Tibial artery (tissue), 4 donors: ENCODE results near the gene TMEM120B.

Experiments
- DNase-seq, 2 donors: peaks; one replicate each; pipeline ENCODE4 v3.0.0-alpha.2; 2019
- H3K27ac ChIP-seq, 2 donors: fragments of 200-600 bp; sonication (generic) in 1 of 2; 1 replicate in 1 of 2; 2 replicates in 1 of 2; pipeline ENCODE4 v1.5.1; 2018 to 2019; ENCODE audit warnings: mild to moderate bottlenecking in 1 of 2
- H3K27me3 ChIP-seq, 2 donors: fragments of 200-600 bp; sonication (generic) in 1 of 2; one replicate each; pipeline versions ENCODE4 v1.5.1 to v1.6.0; 2016 to 2019
- H3K36me3 ChIP-seq, 3 donors: fragments of 200-600 bp; sonication (generic) in 2 of 3; one replicate each; pipeline ENCODE4 v1.5.1; 2016 to 2019; ENCODE audit warnings: mild to moderate bottlenecking in 2 of 3
- H3K4me1 ChIP-seq, 4 donors: fragments of 200-600 bp; sonication (generic) in 2 of 4; 1 replicate in 3 of 4; 2 replicates in 1 of 4; pipeline ENCODE4 v1.5.1; 2016 to 2019
- H3K4me3 ChIP-seq, 2 donors: fragments of 200-600 bp; sonication (generic) in 1 of 2; 1 replicate in 1 of 2; 2 replicates in 1 of 2; pipeline ENCODE4 v1.5.1; 2018 to 2019; ENCODE audit warnings: mild to moderate bottlenecking in 2 of 2
- H3K9me3 ChIP-seq, 3 donors: fragments of 200-600 bp; sonication (generic) in 1 of 3; one replicate each; pipeline ENCODE4 v1.5.1; 2016 to 2019
- intact Hi-C: fragments of 100-400 bp; cut with DNase I; formaldehyde crosslinking; loops from one replicate; pipeline ENCODE4 v1.15.0; 2023; ENCODE audit warnings: low total_unique reads
- TF ChIP-seq, protein P1 (sequence below), 2 experiments: fragments of 200-600 bp in 1 of 2; fragments of 450-650 bp in 1 of 2; IDR thresholded peaks; one replicate each; pipeline ENCODE4 v1.5.1; 2017 to 2019; ENCODE audit warnings: antibody characterized with exemption in 2 of 2, mild to moderate bottlenecking in 1 of 2, moderate library complexity in 1 of 2

The TMEM120B gene

DNA sequence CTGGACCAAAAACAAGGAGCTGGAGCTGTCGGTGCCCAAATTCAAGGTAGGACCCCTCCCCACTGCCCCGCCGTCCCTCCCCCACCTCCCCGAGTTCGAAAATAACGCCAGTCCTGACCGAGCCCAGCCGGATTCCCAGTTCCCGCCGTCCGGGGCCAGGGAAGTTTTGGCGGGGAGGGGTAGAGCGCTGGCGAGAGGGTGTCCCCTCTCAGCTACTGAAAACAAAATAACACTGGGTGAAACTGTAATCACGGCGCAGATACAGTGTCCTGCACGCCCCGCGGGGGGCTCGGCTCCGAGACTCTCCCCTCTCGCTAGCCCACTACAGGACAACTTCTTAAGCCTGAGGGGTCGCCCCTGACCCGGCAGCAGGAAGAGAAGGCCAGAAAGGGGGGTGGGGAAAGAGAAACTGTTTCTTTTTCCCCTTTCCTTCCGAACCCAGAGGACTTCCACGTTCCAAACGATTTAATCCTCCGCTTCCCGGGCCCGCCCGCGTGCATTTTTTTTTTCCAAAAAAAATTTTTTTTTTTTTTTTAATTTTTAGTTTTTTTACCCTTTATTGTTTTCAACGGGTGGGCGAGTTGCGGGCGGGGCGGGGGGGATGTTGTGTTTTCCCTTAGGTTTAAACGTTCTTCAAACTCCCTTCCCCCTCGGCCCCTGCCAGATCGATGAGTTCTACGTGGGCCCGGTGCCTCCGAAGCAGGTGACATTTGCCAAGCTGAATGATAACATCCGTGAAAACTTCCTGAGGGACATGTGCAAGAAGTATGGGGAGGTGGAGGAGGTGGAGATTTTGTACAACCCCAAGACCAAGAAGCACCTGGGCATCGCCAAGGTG, 92.8 kb downstream of the TMEM120B start:
- Histone ChIP-seq H3K9me3 (no peaks in the 10 kb centered on the region), H3K36me3 (peaks cover 11 to 32% (median 30%) of the 10 kb centered on the region in 3 donors), H3K27ac (peak overlapping the region; percentile 100), H3K27me3 (no peaks in the 10 kb centered on the region), H3K4me3 (peak overlapping the region; percentile 90 to 91), H3K4me1 (peaks cover 0 to 34% (median 30%) of the 10 kb centered on the region in 4 donors)
- intact Hi-C loops: no loop called here
- peak in 1 of 2 donors; percentile 71 for DNase-seq
- TF ChIP-seq, protein P1, sequence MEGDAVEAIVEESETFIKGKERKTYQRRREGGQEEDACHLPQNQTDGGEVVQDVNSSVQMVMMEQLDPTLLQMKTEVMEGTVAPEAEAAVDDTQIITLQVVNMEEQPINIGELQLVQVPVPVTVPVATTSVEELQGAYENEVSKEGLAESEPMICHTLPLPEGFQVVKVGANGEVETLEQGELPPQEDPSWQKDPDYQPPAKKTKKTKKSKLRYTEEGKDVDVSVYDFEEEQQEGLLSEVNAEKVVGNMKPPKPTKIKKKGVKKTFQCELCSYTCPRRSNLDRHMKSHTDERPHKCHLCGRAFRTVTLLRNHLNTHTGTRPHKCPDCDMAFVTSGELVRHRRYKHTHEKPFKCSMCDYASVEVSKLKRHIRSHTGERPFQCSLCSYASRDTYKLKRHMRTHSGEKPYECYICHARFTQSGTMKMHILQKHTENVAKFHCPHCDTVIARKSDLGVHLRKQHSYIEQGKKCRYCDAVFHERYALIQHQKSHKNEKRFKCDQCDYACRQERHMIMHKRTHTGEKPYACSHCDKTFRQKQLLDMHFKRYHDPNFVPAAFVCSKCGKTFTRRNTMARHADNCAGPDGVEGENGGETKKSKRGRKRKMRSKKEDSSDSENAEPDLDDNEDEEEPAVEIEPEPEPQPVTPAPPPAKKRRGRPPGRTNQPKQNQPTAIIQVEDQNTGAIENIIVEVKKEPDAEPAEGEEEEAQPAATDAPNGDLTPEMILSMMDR (IDR thresholded peaks at IDR 0.05): no peak

DNA sequence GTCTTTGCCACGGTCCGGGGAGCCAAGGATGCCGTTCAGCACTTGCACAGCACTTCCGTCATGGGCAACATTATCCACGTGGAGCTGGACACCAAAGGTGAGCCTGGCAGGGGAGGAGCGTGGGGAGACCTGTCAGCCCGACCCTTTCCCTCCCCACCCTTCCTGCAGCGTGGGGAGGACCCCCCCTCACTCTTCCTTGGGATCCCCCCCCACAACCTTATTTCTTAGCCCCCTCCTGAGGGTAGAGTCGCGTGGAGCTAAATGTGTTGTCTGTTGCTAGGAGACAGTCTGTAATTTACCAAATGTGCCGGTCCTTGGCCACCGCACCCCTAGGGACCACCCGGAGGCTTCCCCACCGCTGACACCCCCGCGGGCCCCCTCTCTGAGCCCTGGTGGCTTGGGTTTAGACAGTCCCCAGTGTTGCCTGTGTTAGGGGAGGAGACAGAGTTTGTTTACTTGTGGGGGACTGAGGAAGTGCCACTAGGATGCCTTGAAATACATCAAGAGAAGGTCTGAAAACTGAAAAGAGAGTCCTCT, 93.5 kb downstream of the TMEM120B start:
- Histone ChIP-seq H3K36me3 (peaks cover 18 to 39% (median 37%) of the 10 kb centered on the region in 3 donors), H3K4me3 (peak overlapping the region; percentile 90 to 91), H3K27ac (peak overlapping the region; percentile 100), H3K27me3 (no peaks in the 10 kb centered on the region), H3K9me3 (no peaks in the 10 kb centered on the region), H3K4me1 (peaks cover 0 to 41% (median 37%) of the 10 kb centered on the region in 4 donors)
- no peak for DNase-seq
- intact Hi-C loops: no loop called here
- TF ChIP-seq, protein P1 (IDR thresholded peaks at IDR 0.05): no peak

DNA sequence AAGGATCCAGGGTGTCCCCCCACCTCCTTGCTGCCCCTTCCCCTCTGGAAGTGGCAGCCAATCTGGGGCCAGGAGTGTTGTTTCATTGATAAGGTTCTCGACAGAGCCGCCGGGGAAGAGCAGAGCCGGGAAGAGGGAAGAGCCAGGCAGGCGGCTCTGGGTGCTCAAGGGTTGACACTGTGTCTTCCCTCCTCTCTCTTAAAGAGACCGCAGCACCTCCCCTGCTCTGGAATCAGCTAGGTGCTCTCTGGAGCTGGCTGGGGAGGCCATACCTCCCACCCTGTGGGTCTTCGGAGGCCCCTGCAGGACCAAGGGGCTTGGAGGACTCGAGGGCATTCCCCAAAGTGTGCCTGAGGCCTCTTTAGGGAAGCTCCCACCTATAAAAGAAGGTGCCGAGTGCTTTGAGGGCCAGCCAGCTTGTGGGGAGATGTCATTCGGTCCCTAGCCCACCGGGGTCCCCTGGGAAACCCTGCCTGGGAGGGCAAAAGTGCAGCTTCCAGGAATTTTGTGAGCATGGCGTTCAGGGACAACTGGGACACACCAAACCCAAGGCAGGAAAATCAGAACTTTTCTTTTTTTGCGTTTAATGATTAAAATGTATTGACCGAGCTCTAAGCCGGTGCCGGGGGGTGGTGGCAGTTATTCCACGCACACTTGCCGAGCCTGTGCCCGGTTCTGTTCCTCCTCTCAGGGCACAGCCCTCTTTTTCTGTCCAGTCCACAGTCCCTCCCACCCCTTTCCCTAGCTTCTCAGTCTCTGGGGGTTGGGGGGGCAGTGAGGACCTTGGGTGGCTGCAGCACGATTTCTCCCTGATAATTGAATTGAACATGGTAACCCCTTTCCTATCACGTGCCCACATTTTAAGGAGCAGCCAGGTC, 94.2 kb downstream of the TMEM120B start:
- DNase-seq: no peak
- peaks cover 0 to 48% (median 44%) of the 10 kb centered on the region in 4 donors for H3K4me1 ChIP-seq
- intact Hi-C loops: no loop called here

DNA sequence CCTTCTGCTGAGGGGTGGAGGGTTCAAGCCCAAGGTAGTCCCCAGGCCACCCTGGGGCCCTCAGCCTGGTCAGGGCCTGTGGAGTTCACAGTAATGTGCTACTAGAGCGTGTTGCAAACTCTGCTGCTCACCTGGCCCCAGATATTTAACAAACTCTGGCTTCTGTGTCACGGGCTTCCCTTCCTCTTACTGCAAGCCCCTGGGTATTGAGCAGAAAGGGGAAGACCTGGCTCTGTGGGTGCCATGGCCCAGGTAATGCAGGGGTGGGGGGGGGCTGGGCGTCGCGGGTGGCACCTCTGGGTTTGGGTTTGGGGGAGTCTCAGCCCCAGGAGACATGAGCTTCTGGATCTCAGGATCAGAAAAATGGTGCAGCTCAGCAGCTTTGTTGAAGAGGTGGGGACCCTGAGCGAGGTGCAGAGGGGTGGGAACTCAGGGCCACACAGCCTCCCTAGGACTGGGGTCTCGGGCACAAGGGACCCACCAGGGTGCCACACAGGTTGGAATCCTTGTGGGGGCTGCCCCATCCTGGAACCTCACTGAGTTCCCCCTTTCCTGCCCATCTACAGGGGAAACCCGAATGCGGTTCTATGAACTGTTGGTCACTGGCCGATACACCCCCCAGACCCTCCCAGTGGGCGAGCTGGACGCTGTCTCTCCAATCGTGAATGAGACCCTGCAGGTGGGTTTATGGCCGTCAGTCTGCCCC, 95.2 kb downstream of the TMEM120B start:
- no peak for DNase-seq
- Histone ChIP-seq H3K36me3 (peaks cover 18 to 41% (median 37%) of the 10 kb centered on the region in 3 donors), H3K27me3 (no peaks in the 10 kb centered on the region), H3K4me1 (peaks cover 0 to 57% (median 52%) of the 10 kb centered on the region in 4 donors), H3K27ac (peak overlapping the region; percentile 24 to 100), H3K9me3 (no peaks in the 10 kb centered on the region), H3K4me3 (no peak overlapping the region)
- intact Hi-C loops: no loop called here
- TF ChIP-seq, protein P1 (IDR thresholded peaks at IDR 0.05): no peak

More for the DNA sequence above, 94.2 kb downstream of the TMEM120B start:
- Histone ChIP-seq H3K4me3 (peak overlapping the region; percentile 90 to 91), H3K36me3 (peaks cover 18 to 41% (median 37%) of the 10 kb centered on the region in 3 donors), H3K9me3 (no peaks in the 10 kb centered on the region), H3K27ac (peak overlapping the region; percentile 100), H3K27me3 (no peaks in the 10 kb centered on the region)
- TF ChIP-seq, protein P1 (IDR thresholded peaks at IDR 0.05): no peak

DNA sequence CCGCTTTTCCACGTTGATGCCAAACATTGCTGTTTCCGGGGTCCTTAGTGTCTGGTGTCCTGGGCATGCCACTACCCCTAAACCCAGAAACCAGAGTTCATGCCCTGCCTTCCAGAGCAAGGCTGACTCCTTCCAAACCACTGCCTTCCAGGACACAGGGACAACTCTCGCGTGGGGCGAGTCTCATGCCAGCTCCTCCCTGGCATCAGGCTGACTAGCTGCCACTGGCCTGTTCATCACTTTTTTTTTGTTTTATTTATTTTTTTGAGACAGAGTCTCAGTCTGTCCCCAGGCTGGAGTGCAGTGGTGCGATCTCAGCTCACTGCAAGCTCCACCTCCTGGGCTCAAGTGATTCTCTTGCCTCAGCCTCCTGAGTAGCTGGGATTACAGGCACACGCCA, 96.1 kb downstream of the TMEM120B start:
- no peak for DNase-seq
- Histone ChIP-seq H3K27ac (no peak overlapping the region), H3K9me3 (no peaks in the 10 kb centered on the region)

More for the DNA sequence above, 96.1 kb downstream of the TMEM120B start:
- intact Hi-C loops: no loop called here
- Histone ChIP-seq H3K36me3 (peaks cover 18 to 41% (median 40%) of the 10 kb centered on the region in 3 donors), H3K4me1 (peaks cover 0 to 65% (median 59%) of the 10 kb centered on the region in 4 donors), H3K27me3 (no peaks in the 10 kb centered on the region), H3K4me3 (no peak overlapping the region)
- TF ChIP-seq, protein P1 (IDR thresholded peaks at IDR 0.05): no peak
